ENCODE results near the gene DUS3L. TPM values are rescaled to one million over a fixed set of nuclear protein-coding genes. Genes with fewer than 3 reads are reported as not detected.

The DUS3L gene
- total and polyA plus RNA-seq, 2 experiments from 2014 or later = 26.7 to 28.9 TPM

DNA sequence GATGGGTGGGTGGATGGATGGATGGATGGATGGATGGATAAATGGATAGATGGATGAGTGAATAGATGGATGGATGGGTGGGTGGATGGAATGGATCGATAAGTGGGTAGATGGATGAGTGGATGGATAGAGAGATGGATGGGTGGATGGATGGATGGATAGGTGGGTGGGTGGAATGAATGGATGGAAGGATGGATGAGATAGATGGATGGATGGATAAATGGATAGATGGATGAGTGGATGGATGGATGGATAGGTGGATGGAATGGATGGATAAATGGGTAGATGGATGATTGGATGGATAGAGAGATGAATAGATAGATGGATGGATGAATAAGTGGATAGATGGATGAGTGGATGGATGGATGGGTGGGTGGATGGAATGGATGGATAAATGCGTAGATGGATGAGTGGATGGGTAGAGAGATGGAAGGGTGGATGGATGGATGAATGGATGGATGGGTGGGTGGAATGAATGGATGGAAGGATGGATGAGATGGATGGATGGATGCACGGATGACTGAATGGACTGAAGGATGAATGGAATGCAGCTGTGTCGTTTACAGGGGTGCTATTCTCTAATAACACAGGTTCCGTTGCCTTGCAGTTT is 28.2 kb downstream of the DUS3L start:
- H2AFZ ChIP-seq = no peak overlapping the region
- no peaks in the 10 kb centered on the region for H4K20me1 ChIP-seq (ENCODE audit: insufficient read depth, poor library complexity, severe bottlenecking)
- no peaks in the 10 kb centered on the region for H3K9me3 ChIP-seq (ENCODE audit: low read depth)
- H3K79me2 ChIP-seq = no peaks in the 10 kb centered on the region
- no peaks in the 10 kb centered on the region for H3K4me1 ChIP-seq (ENCODE audit: insufficient read depth)
- TF ChIP-seq, protein P1, sequence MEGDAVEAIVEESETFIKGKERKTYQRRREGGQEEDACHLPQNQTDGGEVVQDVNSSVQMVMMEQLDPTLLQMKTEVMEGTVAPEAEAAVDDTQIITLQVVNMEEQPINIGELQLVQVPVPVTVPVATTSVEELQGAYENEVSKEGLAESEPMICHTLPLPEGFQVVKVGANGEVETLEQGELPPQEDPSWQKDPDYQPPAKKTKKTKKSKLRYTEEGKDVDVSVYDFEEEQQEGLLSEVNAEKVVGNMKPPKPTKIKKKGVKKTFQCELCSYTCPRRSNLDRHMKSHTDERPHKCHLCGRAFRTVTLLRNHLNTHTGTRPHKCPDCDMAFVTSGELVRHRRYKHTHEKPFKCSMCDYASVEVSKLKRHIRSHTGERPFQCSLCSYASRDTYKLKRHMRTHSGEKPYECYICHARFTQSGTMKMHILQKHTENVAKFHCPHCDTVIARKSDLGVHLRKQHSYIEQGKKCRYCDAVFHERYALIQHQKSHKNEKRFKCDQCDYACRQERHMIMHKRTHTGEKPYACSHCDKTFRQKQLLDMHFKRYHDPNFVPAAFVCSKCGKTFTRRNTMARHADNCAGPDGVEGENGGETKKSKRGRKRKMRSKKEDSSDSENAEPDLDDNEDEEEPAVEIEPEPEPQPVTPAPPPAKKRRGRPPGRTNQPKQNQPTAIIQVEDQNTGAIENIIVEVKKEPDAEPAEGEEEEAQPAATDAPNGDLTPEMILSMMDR (IDR thresholded peaks at IDR 0.05; ENCODE audit: poor library complexity) = no peak
- no peak for TF ChIP-seq EZH2 (IDR thresholded peaks at IDR 0.05; ENCODE audit: borderline replicate concordance)
- TF ChIP-seq EZH2phosphoT487 (IDR thresholded peaks at IDR 0.05; ENCODE audit: low read depth, severe bottlenecking, unreplicated experiment) = no peak
- no peak overlapping the region for H3K4me2 ChIP-seq
- H3K27ac ChIP-seq = no peak overlapping the region
- no peaks in the 10 kb centered on the region for H3K36me3 ChIP-seq (replicated peaks; ENCODE audit: insufficient read depth, low read depth)
- H3K27me3 ChIP-seq = no peaks in the 10 kb centered on the region
- no peaks in the 10 kb centered on the region for H3K9me2 ChIP-seq (replicated peaks; ENCODE audit: insufficient read depth)
- H3K4me3 ChIP-seq = no peak overlapping the region
- WGBS (ENCODE audit: low lambda C conversion rate, missing lambda C conversion rate) = 90% methylated on average over 5 of the region's 5 CpGs
- no peak for DNase-seq (ENCODE audit: low spot score)

DNA sequence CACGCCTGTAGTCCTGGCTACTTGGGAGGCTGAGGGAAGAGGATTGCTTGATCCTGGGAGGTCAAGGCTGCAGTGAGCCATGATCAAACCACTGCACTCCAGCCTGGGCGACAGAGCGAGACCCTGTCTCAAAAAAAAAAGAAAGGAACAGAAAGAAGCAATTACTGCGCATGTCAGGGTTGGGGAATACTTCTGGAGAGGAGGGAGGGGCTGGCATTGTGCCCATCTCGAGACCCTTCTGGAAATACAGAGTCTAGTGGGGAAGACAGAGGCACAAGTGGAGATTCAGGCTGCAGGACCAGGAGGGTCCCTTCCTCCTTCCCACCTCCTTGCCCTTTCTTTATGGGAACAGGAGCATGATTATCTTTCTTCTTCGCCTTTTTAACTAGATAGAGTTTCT is 37.2 kb downstream of the DUS3L start:
- no peak overlapping the region for H3K4me2 ChIP-seq
- no peaks in the 10 kb centered on the region for H3K9me2 ChIP-seq (replicated peaks; ENCODE audit: insufficient read depth)
- no peak overlapping the region for H3K4me3 ChIP-seq
- H3K9me3 ChIP-seq (ENCODE audit: low read depth) = no peaks in the 10 kb centered on the region
- H4K20me1 ChIP-seq (ENCODE audit: insufficient read depth, poor library complexity, severe bottlenecking) = no peaks in the 10 kb centered on the region
- H3K36me3 ChIP-seq (replicated peaks; ENCODE audit: insufficient read depth, low read depth) = no peaks in the 10 kb centered on the region
- H3K79me2 ChIP-seq = no peaks in the 10 kb centered on the region
- WGBS (ENCODE audit: low lambda C conversion rate, missing lambda C conversion rate) = 94% methylated on average over 6 of the region's 6 CpGs
- no peaks in the 10 kb centered on the region for H3K4me1 ChIP-seq (ENCODE audit: insufficient read depth)
- no peak for DNase-seq (ENCODE audit: low spot score)
- TF ChIP-seq, protein P1 (IDR thresholded peaks at IDR 0.05; ENCODE audit: poor library complexity) = no peak
- TF ChIP-seq EZH2phosphoT487 (IDR thresholded peaks at IDR 0.05; ENCODE audit: low read depth, severe bottlenecking, unreplicated experiment) (no peak), EZH2 (IDR thresholded peaks at IDR 0.05; ENCODE audit: borderline replicate concordance) (no peak)
- H2AFZ ChIP-seq = no peak overlapping the region
- no peaks in the 10 kb centered on the region for H3K27me3 ChIP-seq
- H3K27ac ChIP-seq = no peak overlapping the region

DNA sequence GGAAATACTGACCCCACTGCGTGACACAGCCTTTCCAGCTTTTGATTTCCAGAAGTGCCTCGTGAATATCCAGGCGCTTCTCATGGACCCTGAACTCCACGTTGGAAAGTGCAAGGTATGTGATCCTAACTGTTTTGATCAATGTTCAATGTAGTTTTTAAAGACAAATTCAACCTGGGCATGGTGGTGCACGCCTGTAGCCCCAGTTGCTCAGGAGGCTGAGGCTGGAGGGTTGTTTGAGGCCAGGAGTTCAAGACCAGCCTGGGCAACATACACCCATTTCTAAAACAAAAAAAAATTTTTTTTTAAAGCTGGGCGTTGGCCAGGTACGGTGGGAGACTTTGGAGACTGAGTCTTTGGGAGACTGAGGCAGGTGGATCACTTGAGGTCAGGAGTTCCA is 39.3 kb downstream of the DUS3L start:
- Histone ChIP-seq H3K4me2 (no peak overlapping the region), H3K27ac (no peak overlapping the region), H3K36me3 (replicated peaks; ENCODE audit: insufficient read depth, low read depth) (no peaks in the 10 kb centered on the region)

More for the DNA sequence above, 39.3 kb downstream of the DUS3L start:
- WGBS (ENCODE audit: low lambda C conversion rate, missing lambda C conversion rate) = 85% methylated on average over 7 of the region's 7 CpGs
- Histone ChIP-seq H3K9me2 (replicated peaks; ENCODE audit: insufficient read depth) (no peaks in the 10 kb centered on the region), H3K4me1 (ENCODE audit: insufficient read depth) (no peaks in the 10 kb centered on the region), H3K4me3 (no peak overlapping the region), H2AFZ (no peak overlapping the region), H3K9me3 (ENCODE audit: low read depth) (no peaks in the 10 kb centered on the region), H4K20me1 (ENCODE audit: insufficient read depth, poor library complexity, severe bottlenecking) (no peaks in the 10 kb centered on the region), H3K79me2 (no peaks in the 10 kb centered on the region), H3K27me3 (no peaks in the 10 kb centered on the region)
- no peak for DNase-seq (ENCODE audit: low spot score)
- TF ChIP-seq EZH2 (IDR thresholded peaks at IDR 0.05; ENCODE audit: borderline replicate concordance) (no peak), EZH2phosphoT487 (IDR thresholded peaks at IDR 0.05; ENCODE audit: low read depth, severe bottlenecking, unreplicated experiment) (no peak)
- TF ChIP-seq, protein P1 (IDR thresholded peaks at IDR 0.05; ENCODE audit: poor library complexity) = no peak
